Forelimb muscle (tissue), 1 donor: ENCODE measurements around the gene RABGEF1. TPM values are rescaled to one million over a fixed set of nuclear protein-coding genes. Genes with fewer than 3 reads are reported as not detected.
"Not testable (repeated sequence)": the region's sequence is repeated elsewhere in the genome, so short reads cannot be mapped to it uniquely, and the experiment has no call there.

Source experiments
- DNase-seq: peaks from one replicate; pipeline ENCODE4 v3.0.0-alpha.2; 2013; ENCODE audit warnings: low read depth
- polyA plus RNA-seq: library from polyadenylated mRNA; unstranded; fragments of 120-200 nt; gene quantifications from one replicate; pipeline ENCODE4 v1.2.1, GENCODE V29; 2013; ENCODE audit not compliant: insufficient read length

The RABGEF1 gene
- polyA plus RNA-seq: 18.0 TPM

DNA sequence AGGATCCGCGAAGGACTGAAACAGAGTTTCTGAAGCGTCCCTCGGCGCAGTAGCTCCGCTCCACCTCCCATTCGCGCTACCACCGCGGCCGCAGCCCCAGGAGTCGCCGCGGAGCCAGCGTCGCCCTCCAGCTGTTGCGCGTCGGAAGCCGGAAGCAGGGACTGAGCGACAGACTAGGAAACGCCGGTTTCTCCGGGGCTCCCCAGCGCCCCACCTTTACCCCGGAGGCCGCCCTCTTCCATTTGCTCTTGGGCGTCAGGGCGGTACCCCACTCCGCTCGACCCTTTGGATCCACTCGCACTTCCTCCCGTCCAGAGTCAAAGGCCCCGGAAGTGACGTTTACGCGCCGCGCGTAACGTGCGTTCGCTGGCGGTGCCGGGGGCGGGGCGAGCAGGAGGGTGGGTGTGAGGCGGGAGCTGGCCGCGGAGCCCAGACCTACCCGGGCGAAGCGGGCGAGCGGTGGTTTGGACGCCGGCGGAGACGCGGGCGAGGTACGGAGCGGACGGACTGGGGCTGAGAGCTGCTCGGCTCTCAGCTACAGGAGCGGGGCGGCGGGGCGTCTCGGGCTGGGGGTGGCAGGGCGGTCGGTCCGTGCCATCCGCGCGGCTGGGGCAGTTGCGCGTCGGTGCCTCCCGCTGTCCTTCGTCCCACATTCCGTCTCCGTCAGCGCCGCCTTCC, at the start of gene RABGEF1:
RABGEF1 (plus strand) TSS at position 432 of the 678 bp plus-strand sequence. CDS start 31,167 bp downstream, outside the sequence.
- DNase-seq: peak; percentile 93

DNA sequence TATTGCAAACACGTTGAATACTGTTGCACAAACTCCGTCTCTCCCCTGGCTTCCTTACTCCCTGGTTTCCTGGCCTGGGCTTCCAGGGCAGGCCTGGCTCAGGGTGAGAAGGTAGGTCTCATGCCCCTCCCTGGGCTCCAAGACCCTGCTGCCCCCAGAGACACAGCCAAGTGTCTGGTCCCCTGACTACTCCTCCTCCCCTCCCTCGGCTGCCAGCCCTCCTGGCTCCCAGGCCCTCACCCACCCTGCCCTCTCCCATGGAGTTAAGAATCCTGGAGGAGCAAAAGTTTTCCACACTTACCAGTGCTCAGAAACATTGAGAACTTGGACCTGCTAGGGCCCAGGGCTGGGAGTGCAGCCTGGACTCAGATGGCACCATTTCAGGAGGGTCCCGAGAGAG, 47.2 kb upstream of the RABGEF1 start:
- DNase-seq: no peak

DNA sequence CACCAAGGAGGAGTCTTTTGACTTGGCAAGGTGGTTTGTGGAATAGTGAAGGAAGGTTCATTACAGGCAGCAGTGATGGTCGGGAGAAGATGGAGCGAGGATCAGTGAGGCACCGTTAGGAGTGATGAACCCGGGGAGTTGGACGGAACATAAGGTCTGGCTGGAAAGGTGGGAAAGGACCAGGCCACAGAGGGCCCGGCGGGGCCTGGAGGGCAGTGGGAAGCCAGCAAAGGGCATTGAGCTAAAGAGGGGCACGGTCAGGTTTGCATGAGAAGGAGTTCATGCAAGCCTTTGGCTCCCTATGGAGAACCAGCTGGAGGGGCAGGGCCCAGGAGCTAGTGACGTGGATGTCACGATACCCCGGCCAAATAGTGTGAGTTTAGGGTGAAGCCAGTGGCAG, 46.2 kb upstream of the RABGEF1 start:
- DNase-seq: no peak

DNA sequence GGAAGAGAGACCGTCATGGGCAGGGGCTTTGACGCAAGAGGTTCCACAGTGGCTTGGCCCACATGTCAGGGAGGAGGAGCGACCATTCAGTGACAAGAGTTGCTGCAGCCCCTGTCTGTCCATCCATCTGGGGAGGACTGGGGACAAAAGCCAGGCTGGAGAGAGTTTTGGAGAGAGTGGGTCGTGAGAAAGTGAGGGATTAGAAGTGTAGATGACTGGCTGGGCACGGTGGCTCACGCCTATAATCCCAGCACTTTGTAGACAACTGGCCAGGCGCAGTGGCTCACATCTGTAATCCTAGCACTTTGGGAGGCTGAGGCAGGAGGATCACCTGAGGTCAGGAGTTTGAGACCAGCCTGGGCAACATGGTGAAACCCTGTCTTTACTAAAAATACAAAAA, 45.1 kb upstream of the RABGEF1 start:
- DNase-seq: not testable (repeated sequence)

DNA sequence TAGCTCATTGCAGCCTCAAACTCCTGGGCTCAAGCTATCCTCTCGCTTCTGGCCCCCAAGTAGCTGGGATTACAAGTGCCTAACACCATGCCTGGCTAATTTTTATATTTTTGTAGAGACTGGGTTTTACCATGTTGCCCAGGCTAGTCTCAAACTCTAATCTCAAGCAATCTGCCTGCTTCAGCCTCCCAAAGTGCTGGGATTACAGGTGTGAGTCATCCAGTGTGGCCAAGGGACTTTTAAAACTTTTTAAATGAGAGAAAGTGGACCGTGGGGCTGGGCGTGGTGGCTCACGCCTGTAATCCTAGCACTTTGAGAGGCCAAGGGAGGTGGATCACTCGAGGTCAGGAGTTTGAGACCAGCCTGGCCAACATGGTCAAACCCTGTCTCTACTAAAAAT, 44.4 kb upstream of the RABGEF1 start:
- DNase-seq: not testable (repeated sequence)

DNA sequence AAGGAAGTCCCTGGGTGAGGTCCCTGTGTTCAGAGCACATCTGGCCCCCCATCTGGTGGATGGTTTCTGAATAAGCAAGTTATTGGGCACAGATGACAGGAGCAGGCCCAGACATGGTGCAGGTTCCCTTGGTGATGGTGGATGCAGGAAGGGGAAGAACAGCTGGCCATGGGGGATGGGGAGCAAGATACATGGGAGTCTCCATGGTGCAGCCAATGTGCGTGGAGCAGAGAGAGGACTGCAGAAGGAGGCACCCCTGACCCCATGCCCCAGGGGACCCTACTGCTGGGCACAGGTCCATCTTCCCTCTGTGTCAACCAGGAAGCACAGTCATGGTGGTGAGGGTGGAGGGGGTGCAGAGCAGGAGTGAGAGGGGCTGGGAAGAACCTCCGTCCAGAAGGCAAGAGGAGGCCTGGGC, 43.8 kb upstream of the RABGEF1 start:
- no peak for DNase-seq

DNA sequence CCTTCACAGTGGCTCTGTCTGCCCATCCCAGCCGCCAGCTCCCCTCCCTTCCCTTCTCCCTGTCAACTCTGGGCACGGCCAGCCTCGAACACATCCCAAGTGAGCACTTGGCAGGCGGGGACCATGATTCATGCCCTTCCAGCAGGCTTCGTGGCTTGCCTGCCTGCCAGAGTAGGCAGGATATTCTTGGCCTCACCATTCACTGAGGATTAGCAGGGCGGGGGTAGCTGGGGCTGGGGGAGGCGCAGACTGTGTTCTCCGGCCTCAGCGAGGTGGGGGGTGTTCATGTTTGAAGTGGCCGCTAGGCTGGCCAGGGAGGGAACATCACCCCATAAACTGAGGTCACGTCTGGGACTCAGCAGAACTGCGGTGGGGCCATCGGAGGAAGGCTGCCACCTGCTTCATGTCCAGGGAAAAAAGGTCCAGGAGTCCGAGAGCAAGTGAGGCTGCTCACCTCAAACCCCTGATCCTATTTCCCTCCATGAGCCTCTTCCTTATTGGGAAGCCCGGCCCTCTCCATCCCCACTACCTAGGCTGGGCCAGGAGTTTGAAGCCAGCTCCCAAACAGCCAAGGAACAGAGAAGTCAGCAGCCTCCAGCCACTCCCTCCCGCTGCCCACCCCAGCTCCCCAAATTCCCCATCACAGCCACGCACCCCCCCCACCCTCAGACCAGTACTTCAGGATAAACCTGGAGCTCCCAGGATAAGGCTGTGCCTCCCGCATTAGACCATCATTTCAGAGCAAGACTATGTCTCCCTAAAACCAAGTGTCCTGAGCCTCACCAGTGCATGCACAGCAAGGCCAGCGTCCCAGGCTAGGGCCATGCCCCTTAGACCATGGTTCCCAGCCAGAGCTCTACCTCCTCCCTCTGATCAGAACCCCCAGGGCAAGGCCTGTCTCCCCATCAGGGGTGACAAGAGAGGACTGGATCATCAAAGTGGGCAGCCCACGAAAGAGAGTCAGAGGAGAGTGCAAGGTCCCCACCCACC, 42.8 kb upstream of the RABGEF1 start:
- DNase-seq: no peak

DNA sequence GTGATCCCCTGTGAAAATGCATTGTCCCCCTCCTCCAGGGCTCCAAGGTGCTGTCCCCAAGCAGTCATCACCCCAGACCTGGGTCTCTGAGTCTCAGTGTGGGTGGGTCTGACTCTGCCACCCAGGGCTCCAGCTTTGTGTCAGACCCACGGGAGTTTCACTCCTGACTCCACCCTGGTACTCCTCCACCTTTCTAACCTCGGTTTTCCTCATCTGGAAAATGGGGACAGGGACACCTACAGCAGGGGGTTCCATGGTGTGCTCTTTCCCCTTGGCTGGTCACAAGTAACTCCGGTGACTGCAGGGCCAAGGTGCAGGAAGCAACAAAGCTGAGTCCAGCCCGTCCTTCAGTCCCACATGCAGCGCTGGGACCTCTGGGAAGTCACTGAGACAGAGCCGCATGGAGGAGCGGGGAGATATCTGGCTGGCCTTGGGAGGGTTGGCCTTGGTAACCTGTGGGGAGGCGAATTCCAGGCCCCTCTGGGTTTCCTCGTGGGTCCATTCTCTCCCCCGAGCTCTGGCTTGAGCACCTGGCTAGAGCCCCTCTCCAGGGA, 41.8 kb upstream of the RABGEF1 start:
- DNase-seq: no peak

DNA sequence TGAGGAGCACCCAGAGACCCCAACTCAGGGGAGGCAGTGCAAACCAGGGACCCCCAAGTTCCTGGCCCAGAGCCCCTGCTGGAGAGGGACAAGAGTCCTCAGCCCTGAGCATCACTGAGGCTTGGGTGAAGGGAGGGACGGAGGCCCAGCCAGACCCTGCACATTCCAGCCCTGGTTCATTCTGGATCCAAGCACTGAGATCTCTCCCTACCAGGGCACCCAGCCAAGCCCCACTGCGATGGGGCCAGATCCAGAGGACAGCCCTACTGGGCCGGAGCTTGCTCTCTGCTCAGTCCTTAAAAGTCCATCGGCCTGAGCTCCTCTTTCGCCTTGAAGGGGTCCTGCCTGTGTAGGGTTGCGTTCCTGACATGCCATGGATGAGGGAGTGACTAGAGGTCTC, 40.5 kb upstream of the RABGEF1 start:
- no peak for DNase-seq

DNA sequence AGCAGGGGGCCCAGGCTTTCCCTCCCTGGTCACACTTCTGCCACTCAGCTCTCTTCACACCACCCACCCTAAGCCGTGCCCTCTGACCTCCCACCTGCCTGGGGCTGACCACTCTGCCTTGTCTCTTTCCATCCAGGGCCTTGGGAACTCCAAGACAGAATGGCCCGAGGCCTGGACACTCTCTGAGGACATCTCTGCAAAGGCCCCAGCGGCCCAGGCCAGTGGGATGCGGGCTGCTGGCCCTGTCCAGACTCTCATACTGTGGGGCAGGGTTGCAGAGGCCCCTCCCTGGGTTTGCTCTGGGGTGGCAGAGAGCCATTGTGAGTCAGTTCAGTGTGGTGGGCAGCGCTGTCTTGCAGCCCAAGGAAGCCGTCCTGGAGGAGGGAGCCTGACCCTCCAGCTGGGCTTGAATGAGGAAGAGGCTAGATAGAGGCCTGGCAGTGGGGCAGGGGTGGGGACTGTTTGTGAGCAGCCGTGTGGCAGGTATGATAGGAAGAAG, 39.9 kb upstream of the RABGEF1 start:
- DNase-seq: no peak

DNA sequence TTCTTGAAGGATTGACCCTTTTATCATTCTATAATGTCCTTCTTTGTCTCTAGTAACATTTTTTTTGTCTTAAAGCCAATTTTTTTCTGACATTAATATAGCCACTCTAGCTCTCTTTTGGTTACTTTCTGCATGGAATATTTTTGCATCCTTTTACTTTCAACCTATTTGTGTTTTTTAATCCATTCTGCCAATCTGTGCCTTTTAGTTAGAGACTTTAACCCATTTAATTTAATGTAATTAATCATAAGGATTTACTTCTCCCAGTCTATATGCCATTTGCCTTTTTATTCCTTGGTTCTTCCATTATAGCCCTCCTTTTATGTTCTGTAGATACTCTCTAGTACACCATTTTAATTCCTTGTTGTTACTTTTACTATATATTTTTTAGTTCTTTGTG, 32.7 kb upstream of the RABGEF1 start:
- no peak for DNase-seq

DNA sequence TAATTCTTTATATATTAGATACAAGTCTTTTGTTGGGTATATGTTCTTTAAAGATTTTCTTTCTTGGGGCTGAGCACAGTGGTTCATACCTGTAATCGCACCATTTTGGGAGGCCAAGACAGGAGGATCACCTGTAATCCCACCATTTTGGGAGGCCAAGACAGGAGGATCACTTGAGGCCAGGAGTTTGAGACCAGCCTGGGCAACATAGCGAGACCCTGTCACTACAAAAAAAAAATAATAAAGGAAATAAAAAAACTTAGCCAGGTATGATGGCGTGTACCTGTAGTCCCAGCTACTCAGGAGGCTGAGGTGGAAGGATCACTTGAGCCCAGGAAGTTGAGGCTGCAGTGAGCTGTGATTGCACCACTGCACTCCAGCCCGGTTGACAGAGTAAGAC, 29.8 kb upstream of the RABGEF1 start:
- DNase-seq: not testable (repeated sequence)

DNA sequence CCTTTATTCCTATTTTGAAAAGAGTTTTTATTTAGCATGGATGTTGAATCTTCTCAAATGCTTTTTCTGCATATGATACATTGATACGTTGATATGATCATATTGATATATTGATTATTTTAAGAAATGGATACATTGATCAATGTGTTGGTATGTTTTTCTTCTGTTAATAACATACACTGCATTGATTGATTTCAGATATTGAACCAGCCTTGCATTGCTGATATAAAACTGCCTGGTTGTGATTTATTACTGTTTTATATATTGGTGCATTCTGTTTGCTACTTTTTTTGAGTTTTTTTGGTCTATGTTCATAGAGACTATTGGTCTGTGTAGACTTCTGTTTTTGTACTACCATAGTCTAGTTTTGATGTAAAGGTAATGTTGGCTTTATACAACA, 26.8 kb upstream of the RABGEF1 start:
- no peak for DNase-seq

DNA sequence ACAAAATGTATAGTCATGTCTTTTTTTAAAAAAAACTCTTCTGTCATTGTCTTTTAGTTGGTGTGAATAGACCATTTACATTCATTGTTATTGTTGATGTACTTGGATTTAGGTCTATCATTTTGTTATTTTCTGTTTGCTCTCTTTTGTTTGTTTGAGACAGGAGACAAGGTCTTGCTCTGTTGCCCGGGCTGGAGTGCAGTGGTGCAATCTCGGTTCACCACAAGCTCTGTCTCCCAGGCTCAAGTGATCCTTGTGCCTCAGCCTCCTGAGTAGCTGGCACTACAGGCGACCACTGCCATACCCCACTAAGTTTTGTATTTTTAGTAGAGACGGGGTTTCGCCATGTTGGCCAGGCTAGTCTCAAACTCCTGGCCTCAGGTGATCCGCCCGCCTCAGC, 23.9 kb upstream of the RABGEF1 start:
- not testable (repeated sequence) for DNase-seq

DNA sequence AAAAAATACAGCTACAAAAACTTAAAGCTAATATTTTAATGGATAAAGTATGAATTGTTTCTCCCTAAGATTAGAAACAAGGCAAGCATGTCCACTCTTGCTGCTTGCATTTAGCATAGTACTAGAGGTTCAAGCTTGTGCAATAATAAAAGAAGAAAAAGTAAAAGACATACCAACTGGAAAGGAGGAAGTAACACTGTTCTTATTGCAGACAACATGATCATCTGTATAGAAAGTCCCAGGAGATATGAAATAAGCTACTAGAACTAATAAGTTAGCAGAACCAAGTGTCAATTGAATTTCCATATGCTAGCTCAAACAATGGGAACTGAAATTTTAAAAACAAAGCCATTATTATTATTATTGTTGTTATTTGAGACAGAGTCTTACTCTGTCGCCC, 20.0 kb upstream of the RABGEF1 start:
- no peak for DNase-seq

DNA sequence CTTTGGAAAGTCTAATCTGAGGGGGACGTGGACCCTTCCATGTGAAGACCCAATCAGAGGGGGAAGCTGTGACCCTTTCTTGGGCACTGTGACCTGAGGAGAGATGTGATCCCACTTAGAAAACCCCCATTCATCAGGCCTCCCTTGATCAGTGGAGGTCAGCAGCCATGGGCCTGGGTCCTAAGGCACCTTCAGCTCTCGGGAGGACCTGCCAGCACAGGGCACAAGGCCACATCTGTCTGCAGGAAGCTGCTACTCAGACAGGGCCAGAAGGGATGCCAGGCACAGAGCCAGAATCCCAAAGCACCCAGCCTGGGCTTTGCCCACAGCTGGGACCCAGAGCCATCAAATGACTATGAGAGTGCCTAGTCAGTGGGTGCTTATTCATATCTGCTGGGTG, 14.7 kb upstream of the RABGEF1 start:
- DNase-seq: no peak

DNA sequence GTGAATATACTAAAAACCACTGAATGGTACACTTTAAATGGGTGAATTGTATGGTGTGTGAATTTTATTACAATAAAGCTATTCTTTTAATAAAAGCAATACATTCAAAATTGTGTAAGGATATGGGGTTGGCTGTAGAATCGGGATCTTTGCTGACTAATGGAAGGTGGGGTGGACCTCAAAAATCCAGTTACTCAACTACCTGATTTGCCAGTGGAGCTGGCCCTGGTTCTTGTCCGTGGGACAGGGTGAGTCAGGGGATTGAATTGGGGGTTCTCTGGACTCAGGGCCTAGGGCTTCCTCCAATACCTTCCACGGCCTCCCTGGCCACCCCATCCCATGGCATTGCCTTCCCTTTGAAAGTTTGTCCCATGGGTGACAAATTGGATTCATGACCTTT, 13.5 kb upstream of the RABGEF1 start:
- DNase-seq: no peak

DNA sequence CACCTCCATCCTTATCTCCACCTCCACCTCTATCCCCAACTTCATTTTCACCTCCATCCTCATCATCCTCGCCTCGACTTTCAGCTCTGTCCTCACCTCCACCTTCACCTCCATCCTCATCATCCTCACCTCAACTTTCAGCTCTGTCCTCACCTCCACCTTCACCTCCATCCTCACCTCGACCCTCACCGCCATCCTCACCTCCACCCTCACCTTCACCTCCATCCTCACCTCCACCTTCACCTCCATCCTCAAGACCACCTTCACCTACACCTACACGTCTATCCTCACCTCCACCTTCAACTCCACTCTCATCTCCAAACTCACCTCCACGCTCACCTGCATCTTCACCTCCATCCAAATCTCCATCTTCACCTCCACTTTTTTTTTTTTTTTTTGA, 12.0 kb upstream of the RABGEF1 start:
- no peak for DNase-seq

DNA sequence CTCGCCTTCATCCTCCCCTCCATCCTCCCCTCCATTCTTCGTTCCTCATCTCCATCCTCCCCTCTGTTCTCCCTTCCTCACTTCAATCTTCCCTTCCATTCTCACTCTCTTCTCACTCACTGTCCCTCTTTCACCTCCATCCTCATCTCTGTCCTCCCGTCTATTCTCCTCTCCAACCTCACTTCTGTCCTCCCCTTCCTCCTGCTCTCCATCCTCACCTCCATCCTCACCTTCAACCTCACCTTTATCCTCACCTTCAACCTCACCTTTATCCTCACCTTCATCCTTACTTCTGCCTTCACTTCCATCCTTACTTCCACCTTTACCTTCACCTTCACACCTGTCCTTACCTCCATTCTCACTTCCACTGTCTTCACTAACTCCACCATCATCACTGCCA, 11.3 kb upstream of the RABGEF1 start:
- DNase-seq: no peak

DNA sequence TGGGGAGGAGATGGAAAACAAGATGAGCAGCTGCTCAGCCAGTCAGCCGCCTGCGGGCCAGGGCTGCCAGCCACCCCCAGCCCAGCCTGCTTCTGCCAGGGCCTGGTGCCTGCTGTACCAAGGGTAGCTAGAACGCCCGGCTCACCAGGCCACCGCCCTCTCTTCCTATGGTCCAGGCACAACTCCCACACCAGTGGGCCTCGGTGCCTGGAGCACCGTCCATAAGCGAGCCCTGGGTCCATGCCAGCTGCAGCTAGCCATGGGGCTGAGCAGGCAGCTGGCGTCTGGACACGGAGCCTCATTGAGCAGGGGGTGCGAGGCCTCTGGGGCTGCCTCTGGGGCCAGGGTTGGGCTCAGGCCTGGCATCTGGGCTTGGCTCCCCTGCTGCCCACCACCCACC, 8.5 kb upstream of the RABGEF1 start:
- DNase-seq: no peak

DNA sequence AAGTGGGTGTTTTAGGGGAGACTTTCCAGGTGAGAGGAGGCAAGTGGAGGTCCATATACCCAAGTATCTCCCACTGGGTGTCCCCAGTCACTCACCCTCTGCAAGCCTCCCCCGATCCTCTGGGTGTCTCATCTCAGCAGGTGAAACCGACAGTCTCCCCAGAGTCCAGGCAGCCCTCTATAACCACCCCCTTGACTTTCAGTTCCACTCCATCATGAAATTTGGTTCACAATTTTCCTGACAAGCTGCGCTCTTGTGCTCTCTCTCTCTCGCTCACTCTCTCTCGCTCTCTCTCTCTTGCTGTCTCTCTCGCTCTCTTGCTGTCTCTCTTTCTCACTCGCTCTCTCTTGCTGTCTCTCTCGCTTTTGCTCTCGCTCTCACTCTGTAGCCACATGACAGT, 8.1 kb upstream of the RABGEF1 start:
- DNase-seq: no peak

DNA sequence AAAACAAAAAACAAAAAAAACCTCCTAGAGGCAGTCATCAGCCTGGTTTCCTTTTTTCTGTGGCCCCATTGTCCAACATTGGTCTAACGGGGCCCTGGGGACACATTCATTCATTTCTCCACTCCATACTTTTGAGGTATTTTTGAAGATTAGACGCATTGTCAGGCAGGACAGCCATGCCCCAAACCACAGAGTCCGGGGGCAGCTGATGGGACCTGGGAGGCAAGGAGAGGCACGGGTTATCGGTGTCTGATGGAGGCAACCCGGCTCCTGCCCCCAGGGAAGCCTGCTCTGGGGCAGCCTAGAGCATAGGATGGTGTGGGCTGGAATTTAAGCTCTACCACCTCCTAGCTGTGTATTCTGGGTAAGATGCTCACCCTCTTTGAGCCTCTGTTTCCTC, 6.5 kb upstream of the RABGEF1 start:
- no peak for DNase-seq
